Measurements from ENCODE around the gene ANKEF1. TPM values are rescaled to one million over a fixed set of nuclear protein-coding genes. Genes with fewer than 3 reads are reported as not detected.

The ANKEF1 gene
- total and polyA plus RNA-seq, 7 donors, result 0.52 to 2.7 (median 1.3) TPM

- ATAC-seq (no peak), DNase-seq (no peak)
- Histone ChIP-seq H3K9me3 (no peaks in the 10 kb centered on the region), H3K27ac (no peak overlapping the region), H3K4me1 (no peaks in the 10 kb centered on the region), H3K4me3 (no peak overlapping the region), H3K27me3 (ENCODE audit: insufficient read depth in 3 of 3, low read length in 2 of 3) (no peaks in the 10 kb centered on the region), H3K36me3 (ENCODE audit: insufficient read depth in 1 of 2, low read depth in 1 of 2) (no peaks in the 10 kb centered on the region)
- 77 to 88% (median 82%) methylated on average over 5 of the region's 5 CpGs for WGBS, 3 donors
- intact Hi-C loops (cut with DNase I), result no loop called here
- no peak for TF ChIP-seq CTCF (IDR thresholded peaks at IDR 0.05)
These were observed 5.5 kb downstream of the ANKEF1 start for GRCh38 chr20:10040070-10040975.

- intact Hi-C loops (cut with DNase I), result no loop called here
These were observed 7.3 kb downstream of the ANKEF1 start for GRCh38 chr20:10042086-10042485.

GRCh38 chr20:10047427-10047826 is 12.6 kb downstream of the ANKEF1 start:
- Histone ChIP-seq H3K4me1 (no peaks in the 10 kb centered on the region), H3K9me3 (no peaks in the 10 kb centered on the region), H3K36me3 (ENCODE audit: insufficient read depth in 1 of 2, low read depth in 1 of 2) (no peaks in the 10 kb centered on the region), H3K27ac (no peak overlapping the region), H3K4me3 (no peak overlapping the region), H3K27me3 (ENCODE audit: insufficient read depth in 3 of 3, low read length in 2 of 3) (no peaks in the 10 kb centered on the region)
- no peak for TF ChIP-seq CTCF (IDR thresholded peaks at IDR 0.05)
- intact Hi-C loops (cut with DNase I), result no loop called here
- 30 to 34% (median 31%) methylated on average over 4 of the region's 4 CpGs for WGBS, 3 donors
- no peak for DNase-seq
- ATAC-seq, result no peak

More at GRCh38 chr20:10042086-10042485, 7.3 kb downstream of the ANKEF1 start:
- no peak for TF ChIP-seq CTCF (IDR thresholded peaks at IDR 0.05)
- no peak overlapping the region for H3K27ac ChIP-seq
- H3K36me3 ChIP-seq (ENCODE audit: insufficient read depth in 1 of 2, low read depth in 1 of 2), result no peaks in the 10 kb centered on the region
- no peaks in the 10 kb centered on the region for H3K4me1 ChIP-seq
- H3K9me3 ChIP-seq, result no peaks in the 10 kb centered on the region
- DNase-seq (no peak), ATAC-seq (no peak)
- WGBS, 3 donors, result 67 to 82% (median 76%) methylated on average over 3 of the region's 3 CpGs
- no peak overlapping the region for H3K4me3 ChIP-seq
- no peaks in the 10 kb centered on the region for H3K27me3 ChIP-seq (ENCODE audit: insufficient read depth in 3 of 3, low read length in 2 of 3)

- WGBS, 3 donors, result 58 to 91% (median 91%) methylated on average over 1 of the region's 1 CpG
- DNase-seq, result no peak
- no peak for TF ChIP-seq CTCF (IDR thresholded peaks at IDR 0.05)
- Histone ChIP-seq H3K4me1 (no peaks in the 10 kb centered on the region), H3K27ac (no peak overlapping the region), H3K4me3 (no peak overlapping the region), H3K36me3 (ENCODE audit: insufficient read depth in 1 of 2, low read depth in 1 of 2) (no peaks in the 10 kb centered on the region), H3K9me3 (no peaks in the 10 kb centered on the region), H3K27me3 (ENCODE audit: insufficient read depth in 3 of 3, low read length in 2 of 3) (no peaks in the 10 kb centered on the region)
- no peak for ATAC-seq
- intact Hi-C loops (cut with DNase I), result no loop called here
These were observed 16.4 kb downstream of the ANKEF1 start for GRCh38 chr20:10051185-10051584.

Data from psoas muscle (tissue), 8 donors.